HG03175 (cell line): Measurements from ENCODE around the gene GCDH.
"Not testable (repeated sequence)": the region's sequence is repeated elsewhere in the genome, so short reads cannot be mapped to it uniquely, and the experiment has no call there.

ENCODE experiments used
- ATAC-seq: cut with Tn5 transposase; IDR thresholded peaks from one replicate; pipeline ENCODE4 v1.9.1; 2021; ENCODE audit warnings: mild to moderate bottlenecking, moderate library complexity; ENCODE audit not compliant: unreplicated experiment

GCDH gene

GRCh38 chr19:12872255-12872654, 18.7 kb upstream of the GCDH start:
- no peak for ATAC-seq

DNA sequence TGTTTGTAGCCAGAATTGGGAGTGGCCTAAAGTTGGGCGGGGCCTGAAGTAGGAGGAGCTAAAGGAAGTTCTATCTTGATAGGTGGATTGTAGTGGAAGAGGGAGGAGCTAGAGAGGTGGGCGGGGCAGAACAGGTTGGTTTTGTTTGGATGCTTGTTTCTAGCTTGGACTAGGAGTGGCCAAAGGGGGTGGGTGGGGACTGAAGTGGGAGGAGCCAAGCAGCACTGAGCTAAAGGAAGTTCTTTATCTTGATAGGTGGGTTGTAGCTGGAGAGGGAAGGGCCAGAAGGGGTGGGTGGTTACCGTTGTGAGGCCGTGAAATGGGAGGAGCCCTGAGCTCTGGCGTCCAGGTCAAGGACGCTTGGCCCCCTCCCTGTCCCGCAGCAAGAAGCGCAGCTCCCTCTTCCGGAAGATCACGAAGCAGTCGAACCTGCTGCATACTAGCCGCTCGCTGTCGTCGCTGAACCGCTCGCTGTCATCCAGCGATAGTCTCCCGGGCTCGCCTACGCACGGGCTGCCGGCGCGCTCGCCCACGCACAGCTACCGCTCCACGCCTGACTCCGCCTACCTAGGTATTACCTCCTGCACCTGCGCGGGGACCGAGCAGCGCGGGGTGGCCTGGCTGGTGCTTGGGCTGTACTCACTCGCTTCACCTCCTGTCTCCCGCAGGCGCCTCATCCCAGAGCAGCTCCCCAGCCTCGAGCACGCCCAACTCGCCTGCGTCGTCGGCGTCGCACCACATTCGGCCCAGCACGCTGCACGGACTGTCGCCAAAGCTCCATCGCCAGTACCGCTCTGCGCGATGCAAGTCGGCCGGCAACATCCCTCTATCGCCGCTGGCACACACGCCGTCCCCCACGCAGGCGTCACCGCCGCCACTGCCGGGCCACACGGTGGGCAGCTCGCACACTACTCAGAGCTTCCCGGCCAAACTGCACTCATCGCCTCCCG, 17.7 kb upstream of the GCDH start:
- ATAC-seq, result no peak

DNA sequence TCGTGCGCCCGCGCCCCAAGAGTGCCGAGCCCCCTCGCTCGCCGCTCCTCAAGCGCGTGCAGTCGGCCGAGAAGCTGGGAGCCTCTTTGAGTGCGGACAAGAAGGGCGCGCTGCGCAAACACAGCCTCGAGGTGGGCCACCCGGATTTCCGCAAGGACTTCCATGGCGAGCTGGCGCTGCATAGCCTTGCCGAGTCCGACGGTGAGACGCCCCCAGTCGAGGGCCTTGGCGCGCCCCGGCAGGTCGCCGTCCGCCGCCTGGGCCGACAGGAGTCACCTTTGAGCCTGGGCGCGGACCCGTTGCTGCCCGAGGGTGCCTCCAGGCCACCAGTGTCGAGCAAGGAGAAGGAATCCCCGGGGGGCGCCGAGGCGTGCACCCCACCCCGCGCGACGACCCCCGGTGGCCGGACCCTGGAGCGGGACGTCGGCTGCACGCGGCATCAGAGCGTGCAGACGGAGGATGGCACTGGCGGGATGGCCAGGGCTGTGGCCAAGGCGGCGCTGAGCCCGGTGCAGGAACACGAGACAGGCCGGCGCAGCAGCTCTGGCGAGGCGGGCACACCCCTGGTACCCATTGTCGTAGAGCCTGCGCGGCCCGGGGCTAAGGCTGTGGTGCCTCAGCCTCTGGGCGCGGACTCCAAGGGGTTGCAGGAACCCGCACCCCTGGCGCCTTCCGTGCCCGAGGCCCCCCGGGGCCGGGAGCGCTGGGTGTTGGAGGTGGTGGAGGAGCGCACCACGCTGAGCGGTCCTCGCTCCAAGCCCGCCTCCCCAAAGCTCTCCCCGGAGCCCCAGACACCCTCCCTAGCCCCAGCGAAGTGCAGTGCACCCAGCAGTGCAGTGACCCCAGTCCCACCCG, 16.8 kb upstream of the GCDH start:
- ATAC-seq, result no peak

DNA sequence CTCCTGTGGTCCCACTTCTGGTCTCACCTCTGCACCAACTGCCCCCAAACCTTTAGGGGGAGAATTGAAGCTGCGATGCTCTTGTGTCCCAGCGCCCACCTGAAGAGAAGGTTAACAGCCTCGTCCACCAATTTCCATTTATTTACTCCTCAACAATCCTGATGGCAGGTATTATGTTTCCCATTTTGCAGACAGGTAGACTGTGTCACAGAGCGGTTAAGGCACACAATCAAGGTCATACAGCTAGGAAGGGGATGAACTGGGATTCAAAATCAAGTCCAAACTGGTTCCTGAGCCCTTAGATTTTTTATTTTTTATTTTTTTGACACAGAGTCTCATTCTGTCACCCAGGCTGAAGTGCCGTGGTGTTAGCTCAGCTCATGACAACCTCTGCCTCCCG, 15.9 kb upstream of the GCDH start:
- ATAC-seq, result no peak

- ATAC-seq, result peak; percentile 12
Observed at GRCh38 chr19:12880551-12881171, 10.3 kb upstream of the GCDH start.

GRCh38 chr19:12881172-12881808, 9.7 kb upstream of the GCDH start, which contains the start of gene DNASE2:
DNASE2 (minus strand) TSS chr19:12881449; CDS start chr19:12881375, 74 bp downstream.
- peak; percentile 86 for ATAC-seq

DNA sequence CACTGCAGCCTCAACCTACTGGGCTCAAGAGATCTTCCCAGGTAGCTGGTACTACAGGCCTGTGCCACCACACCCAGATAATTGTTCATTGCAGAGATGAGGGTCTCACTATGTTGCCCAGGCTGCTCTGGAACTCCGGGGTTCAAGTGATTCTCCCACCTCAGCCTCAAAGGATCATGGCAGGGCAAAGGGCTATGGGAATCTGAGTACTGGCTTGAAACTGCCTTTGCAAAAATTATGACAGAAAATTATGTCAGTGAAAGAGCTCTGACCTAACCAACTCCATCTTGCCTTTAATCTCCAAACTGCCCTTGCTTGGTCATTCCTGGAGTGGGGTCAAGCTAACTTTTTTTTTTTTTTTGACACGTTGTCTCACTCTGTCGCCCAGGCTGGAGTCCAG, 8.4 kb upstream of the GCDH start:
- no peak for ATAC-seq

DNA sequence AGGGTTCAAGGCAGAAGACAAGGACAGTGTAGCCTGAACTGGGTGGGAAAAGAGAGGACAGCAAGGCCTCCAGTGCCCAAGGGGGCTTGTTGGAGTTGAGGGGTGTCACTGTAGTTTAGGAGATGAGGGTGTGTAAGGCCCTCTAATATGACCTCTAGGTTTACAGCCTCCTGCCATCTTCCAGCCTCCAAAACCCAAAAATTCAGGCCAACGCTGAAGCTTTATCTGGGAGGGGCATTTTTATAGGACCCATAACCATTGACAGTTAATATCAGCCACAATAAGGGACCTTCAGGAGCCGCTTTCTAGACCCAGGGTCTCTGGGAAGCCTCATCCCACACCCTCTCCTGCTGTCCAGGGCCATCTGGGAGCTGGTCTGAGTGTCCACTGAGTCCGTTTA, 6.8 kb upstream of the GCDH start:
- no peak for ATAC-seq

- no peak for ATAC-seq
Observed at GRCh38 chr19:12884627-12884925, 6.4 kb upstream of the GCDH start.

- no peak for ATAC-seq
Observed at GRCh38 chr19:12884926-12885748, 5.8 kb upstream of the GCDH start.

GRCh38 chr19:12885749-12886650, 5.0 kb upstream of the GCDH start:
- no peak for ATAC-seq

- ATAC-seq, result no peak
Observed at GRCh38 chr19:12886651-12886968, 4.3 kb upstream of the GCDH start.

- no peak for ATAC-seq
Observed at GRCh38 chr19:12886969-12887747, 3.8 kb upstream of the GCDH start, which contains the start of gene KLF1. KLF1 (minus strand) TSS chr19:12887201; CDS start chr19:12887140, 61 bp downstream.

GRCh38 chr19:12888006-12888603, 2.9 kb upstream of the GCDH start:
- ATAC-seq, result no peak

DNA sequence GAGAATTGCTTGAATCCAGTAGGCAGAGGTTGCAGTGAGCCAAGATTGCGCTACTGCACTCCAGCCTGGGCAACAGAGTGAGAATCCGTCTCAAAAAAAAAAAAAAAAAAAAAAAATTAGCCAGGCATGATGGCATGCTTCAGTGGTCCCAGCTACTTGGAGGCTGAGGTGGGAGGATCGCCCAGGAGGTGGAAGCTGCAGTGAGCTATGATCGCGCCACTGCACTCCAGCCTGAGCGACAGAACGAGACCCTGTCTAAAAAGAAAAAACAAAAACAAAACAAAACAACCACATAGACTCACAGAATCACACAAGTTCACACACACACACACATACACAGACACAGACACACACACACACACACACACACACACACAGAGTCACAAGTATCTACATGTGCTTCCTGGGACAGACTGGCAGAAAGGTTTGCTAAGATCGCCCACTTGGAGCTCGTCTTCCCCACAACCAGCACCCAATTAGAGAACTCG, 617 bp upstream of the GCDH start:
- ATAC-seq, result not testable (repeated sequence)

- no peak for ATAC-seq
Observed at GRCh38 chr19:12891553-12892021, 627 bp downstream of the GCDH start.

GRCh38 chr19:12893582-12893981, 2.6 kb downstream of the GCDH start:
- no peak for ATAC-seq

DNA sequence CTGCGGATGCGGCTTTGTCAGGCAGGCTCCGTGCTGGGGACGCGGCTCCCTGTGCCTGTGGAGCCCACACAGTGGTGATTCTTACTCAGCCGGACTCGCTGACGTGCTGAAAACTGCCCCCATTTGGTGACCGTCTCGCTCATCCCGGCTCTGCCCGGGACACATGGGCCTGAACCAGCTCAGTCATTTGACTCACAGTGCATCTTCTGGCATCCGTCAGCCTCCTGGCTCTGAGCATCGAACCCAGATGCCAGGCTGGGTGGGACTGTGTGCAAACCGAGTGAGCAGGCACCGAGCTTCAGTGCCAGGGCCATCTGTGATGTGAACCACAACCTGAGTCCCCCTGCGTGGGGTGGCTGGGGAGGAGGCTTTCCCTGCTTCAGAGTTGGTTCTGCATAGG, 5.5 kb downstream of the GCDH start:
- no peak for ATAC-seq
